HG02623 (cell line): Measurements from ENCODE around the gene KBTBD3.
"Not testable (repeated sequence)": the region's sequence is repeated elsewhere in the genome, so short reads cannot be mapped to it uniquely, and the experiment has no call there.

ENCODE experiments used
- ATAC-seq: cut with Tn5 transposase; IDR thresholded peaks from one replicate; pipeline ENCODE4 v1.9.1; 2021; ENCODE audit warnings: moderate library complexity; ENCODE audit not compliant: unreplicated experiment

KBTBD3 gene

DNA sequence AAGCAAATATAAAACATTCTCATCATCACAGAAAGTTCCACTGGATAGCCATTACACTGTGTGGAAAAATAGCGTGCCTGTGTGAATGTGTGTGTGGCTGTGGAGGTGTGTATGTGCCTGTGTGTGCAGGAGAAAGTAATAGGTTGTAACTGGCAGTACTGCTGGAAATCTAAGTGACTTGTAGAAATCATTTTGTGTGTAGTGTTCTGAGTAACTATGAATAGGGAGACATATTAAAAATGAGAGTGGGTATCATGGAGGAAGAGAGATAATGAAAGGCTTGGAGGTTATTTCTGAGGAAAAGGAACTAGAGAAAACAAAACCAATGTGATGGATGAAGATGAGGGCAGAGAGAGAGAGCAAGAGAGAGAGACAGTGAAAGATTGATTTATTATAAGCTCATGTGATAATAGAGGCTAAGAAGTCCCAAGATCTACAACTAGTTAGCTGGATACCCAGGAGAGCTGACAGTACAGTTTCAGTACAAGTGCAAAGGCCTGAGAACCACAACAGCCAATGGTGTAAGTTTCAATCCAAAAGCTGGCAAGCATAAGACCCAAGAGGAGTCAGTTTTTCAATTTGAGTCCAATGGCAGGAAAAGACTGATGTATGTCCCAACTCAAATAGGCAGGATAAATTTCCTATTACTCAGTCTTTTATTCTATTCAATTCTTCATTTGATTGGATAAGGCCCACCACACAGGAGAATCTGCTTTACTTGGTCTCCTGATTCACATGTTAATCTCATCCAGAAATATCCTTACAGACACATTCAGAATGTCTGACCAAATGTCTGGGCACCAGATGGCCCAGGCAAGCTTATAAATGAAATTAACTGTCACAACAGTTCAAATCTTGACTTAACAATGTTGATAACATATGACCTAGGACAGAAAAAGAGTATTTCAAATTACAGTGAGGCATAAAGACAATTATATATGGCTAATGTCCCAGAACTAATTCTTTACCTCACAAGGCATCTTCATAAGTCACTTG, 14.9 kb downstream of the KBTBD3 start:
- ATAC-seq, result no peak

DNA sequence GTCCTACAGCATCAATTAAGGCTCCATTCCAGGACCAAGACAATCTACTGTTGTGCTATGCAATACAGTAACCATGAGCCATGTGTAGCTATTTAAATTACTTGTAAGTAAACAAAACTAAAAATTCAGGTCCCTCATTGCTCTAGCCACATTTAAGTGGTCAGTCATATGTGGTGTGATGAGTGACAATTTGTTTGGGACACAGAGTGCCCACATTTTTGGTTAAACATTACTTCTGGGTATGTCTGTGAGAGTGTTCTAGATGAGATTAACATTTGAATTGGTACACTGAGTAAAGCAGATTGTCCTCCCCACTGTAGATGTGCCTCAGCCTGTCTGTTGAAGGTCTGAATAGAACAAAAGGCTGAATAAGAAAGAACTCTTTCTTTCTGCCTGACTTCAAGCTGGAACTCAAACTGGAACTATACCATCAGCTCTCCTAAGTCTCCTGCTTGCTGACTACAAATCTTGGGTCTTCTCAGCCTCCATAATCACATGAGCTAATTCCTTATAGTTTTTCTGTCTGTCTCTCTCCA, 15.8 kb downstream of the KBTBD3 start:
- ATAC-seq, result no peak

DNA sequence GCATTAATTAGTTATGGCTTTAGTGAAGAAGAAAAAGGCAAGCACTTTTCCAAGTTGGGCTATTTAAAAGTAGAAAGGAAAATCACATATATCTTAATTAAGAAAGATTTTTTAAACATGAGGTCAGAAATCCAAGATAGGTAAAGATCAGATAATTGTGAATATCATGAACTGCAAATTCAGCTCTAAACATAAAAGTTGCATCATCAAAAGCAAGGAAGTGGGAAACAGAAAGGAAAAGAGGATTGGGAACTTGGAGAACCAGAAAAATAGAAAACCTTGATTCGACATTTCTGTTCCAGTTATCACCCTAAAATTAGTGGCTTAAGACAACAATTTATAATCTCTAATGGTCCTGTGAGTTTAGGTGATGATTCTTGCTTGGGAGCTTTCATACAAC, 17.5 kb downstream of the KBTBD3 start:
- no peak for ATAC-seq

DNA sequence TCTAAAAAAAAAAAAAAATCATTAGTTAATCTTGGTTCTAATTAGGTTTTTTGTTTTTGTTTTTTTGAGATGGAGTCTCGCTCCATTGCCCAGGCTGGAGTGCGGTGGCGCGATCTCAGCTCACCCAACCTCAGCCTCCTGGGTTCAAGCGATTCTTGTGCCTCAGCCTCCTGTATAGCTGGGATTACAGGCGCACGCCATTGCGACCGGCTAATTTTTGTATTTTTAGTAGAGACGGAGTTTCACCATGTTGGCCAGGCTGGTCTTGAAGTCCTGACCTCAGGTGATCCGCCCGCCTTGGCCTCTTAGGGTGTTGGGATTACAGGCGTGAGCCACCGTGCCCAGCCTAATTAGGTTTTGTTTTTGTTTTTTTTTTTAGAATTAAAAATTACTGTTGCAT, 18.8 kb downstream of the KBTBD3 start:
- ATAC-seq, result not testable (repeated sequence)

DNA sequence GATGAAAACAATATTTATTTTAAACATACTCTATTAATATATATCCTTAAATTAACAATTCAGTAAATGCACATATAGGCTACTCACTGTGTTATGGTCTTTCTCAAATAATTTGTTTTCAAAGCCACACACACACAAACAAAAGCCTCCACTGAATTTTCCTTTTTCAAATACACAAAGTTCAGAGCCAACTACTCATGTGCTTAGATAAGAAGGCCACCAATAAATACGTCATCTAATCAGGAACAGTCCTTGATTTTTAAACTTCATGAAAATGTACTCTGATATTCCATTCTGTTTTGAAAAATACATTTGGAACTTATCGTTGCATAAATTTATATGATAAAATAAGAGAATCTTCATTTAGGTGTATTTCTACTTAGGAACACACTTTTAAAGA, 26.0 kb downstream of the KBTBD3 start:
- ATAC-seq, result no peak

DNA sequence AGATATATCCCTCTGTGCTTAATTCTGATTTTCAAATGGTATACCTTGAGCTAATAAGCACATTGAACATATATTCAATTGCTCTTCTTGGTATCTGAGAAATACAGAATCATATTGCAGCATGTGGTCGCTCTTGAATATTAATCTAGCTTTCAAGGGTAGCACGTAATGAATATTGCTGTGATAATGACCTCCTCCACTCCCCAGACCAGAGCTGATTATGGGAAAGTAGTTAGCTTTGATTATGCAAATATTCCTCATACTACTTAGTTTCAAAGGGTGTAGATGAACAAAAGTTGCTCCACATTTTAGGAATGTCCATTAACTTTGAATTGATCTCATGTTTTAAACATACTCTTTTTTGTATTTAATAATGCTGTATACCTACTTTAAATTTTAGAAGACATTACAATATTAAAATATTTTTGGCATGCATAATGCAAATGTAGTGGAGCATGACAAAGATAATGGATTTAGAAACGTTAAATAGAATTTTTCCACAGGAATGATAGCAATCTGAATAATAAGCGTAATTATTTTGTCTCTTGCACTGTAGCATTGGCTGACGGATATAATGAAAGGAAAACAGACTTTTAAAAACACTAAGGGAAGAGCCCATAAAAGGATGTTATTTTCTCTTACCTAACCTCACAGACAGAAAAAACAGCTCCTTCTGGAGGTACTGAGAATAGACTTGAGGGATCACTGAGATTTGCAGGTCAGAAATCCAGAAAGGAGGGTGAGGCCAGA, 27.2 kb downstream of the KBTBD3 start:
- ATAC-seq, result no peak

DNA sequence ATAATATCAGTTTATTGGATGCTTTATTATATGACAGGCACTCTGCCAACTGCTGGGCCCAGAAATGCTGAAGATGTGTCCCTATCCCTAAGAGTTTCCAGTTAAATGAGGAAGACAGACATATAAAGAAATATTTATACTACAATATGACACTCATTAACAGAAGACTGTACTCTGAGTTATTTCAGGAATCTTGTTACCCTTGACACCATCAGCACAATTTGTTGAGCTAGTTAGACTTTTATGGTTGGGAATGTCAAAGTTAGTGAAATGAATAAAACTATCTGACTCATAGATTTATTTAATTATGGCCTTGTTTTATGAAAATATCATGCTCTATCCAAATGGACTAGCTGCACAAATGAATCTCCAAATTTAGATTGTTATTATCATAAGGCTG, 29.5 kb downstream of the KBTBD3 start:
- ATAC-seq, result no peak

DNA sequence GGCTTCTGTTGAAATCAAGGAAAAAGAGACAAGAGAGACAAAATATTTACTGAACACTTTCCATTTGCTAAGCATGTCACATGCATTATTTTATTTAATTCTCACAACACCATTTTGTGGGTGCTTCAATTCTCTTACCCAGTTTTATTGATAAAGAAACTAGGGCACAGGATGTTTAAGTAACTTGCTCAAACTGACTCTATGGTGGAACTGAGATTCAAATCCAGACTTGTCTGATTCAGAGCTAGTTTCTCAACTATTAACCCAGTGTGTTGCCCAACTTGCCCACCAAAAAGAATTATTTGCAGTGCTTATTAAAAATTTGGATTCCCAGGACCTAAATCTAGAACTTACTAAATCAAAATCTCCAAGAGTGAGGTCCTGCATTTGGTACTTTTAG, 33.6 kb downstream of the KBTBD3 start:
- ATAC-seq, result no peak

DNA sequence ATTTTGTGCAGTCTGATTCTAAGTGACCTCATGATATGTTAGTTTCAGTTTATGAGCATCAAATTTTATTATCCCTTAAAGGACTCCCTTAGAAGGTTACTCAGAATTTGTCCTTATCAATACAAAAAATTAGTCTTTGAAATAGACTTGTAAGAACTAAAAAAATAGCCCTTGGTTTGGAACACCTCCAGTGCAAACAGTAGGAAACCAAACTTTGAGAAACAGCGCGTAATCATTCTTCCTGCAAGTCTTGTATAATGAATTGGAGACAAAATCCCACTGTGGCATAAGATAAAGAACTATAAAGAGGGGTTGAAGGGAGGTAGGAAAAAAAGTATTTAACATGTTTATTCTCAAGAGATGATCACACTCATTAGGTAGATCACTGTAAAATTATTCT, 44.3 kb downstream of the KBTBD3 start:
- no peak for ATAC-seq

DNA sequence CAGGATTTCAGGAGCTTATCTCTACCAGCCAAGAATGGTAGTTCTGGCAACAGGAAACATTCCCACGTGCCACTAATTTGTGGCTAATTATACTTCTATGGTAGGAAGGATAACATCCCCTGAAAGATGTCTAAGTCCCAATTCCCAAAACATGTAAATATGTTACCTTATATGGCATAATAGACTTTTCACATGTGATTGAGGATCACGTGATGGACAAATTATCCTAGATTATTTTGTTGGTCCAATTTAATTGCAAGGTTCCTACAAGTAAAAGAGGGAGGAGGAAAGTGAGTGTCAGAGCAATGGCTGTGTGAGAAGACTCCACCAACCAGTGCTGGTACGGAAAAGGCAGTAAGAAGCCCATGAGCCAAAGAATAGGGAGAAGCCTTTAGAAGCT, 45.2 kb downstream of the KBTBD3 start:
- no peak for ATAC-seq

DNA sequence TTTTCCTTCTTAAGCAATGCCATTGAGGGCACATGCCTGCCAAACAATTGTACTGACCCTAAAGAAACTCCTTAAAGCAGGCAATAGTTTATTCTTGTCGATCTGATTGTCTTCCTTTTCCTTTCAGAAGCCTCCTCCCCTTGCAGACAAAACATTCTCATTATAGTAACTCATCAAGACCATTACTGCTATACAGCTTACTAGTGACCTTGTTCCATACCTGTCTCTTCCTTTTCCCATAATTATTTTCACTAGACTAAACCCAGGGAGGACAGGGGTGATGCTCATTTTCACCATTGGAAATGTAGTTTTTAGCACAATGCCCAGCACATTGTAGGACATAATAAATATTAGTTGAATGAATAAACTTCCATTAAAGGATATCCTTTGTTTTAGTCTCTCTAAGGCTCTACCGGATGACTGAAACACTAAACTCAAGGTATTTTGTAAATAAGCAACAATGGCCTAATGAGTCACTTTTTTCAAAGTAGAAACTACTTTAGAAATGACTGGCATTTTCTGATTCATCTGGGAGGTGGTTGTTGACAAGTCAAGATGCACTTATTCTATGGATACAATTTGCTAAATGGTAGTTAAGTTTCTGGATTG, 45.8 kb downstream of the KBTBD3 start:
- ATAC-seq, result no peak

DNA sequence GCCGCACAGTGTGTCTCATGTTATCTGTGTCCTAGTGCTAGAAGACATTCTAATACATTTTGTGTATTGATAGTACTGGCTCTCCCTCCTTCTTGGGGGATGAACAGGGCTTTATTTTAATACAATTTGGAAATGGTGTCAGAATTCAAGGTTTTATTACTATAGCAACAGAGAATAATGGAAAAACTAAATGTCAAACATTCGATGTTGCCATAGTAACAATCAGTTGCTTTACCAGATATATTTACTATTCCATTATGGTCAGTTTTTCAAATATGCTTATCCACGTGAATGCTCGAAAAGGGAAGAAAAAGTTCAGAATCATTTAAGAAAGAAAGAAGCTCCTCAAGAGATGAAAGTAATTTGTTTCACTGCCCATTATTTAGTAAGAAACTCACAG, 46.5 kb downstream of the KBTBD3 start:
- ATAC-seq, result no peak

DNA sequence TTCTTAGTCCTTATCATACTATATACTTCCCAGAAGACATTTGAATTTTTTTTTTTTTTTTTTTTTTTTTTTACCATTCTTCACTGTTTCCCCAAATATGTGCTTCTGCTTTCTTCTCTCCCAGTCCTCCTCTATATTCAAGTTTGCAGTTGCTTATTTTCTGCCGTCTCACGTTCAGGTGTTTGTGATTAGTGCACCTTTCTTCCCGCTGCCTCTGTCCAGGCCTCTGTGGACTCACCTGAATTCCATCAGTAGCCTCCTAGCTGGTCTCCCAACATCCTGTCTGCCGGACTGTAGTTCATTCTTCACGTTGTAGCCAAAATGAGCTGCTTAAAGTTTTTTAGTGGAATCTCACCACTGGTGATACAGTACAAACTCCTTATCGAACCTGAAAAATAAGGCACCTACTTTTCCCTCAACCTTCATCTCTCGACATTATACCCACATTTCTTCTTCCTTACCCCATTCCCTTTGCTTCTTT, 54.3 kb downstream of the KBTBD3 start:
- no peak for ATAC-seq

DNA sequence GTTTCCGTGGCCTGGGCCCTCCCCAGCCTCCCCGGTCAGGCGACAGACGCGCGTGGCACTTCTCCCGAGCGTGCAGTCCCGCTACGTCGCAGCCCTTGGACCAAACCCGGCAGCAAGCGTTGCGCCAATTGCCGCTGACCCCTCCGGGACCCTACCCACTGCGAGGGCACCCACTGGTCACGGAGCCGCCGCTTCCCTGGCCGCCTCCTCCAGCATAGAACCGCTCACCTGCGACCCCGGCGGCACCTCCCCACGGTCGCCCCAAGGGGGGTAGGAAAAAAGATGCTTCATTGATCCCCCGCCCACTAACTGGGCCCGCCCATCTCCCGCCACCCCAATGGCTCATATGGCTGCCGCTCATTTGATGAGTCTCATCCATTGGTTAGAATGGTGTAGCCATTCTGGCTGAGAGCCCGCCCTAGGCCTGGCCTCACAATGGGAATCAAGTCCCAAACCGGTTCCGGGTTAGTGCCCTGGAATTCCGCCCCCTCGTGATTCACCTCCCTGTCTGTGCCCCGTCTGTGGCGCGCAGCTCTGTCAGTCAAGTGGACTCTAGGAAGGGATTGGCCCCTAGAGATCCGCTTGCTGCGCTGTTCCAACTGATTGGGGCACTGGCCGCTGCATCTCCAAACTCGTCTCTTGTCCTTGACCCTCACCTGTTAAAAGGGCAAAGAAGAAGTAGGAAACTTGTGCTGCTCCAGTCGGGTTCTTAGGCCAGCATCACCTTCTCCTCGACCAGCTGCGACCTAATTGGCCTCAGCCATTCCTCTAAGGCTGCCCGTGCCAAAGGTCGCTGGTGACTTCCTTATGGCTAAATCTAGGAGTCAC, 55.0 kb downstream of the KBTBD3 start, which contains the start of gene MSANTD4:
Gene MSANTD4 (minus strand): TSS at position 274 of the 828 bp plus-strand sequence. CDS start 11,323 bp downstream, outside the sequence.
- ATAC-seq, result peak; percentile 96

DNA sequence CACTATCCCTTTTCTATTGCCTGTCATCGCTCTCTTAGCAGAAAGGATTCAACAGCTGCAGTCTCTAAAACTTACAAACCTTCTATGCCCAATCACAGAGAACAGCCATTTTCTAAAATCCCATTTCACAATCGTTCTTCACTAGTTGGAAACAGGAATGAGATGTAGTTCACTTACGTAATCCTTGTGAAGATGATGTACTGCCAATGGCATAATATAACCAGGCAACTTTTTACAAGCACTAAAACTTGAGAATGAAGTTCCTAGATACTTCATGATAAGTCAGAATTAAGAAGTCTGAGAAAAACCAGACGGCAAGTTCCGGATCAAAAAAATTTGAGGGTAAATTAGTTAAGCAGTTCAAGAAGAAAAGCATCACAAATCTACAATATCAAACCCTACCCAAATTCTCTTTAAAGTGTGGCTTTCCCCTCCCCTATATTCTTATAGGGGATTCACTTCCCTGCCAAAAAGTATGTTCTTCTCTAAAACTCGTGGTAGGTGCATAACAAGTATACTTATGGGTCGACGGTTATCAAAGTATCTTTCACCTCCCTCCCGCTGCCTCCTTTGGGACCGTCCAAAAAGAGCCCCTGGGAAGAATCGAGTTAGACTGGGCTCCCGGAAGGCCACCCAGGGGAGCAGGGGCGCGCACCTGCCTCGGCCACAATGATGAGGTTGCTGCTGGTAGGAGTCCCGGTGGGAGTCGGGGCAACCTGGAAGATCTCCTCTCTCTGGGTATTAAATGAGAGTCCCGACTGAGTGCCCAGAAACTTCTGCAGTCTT, 55.8 kb downstream of the KBTBD3 start:
- ATAC-seq, result peak; percentile 3

DNA sequence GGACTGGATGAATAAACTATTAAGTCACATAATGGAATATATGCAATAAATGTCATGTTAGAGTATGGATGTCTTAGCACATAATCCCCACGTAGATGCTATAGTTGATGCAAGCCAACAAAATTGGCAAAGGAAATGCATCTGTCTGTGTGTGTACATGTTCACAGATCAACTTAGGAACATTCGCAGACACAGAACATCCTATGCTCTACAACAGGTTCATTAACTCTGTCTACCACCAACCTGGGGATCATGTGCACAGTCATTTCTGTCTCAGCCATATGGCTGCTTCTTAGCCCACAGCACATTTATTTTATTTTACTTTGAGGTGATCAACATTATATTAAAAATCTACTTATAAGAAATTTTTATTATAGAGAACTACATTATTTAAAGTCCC, 60.1 kb downstream of the KBTBD3 start:
- ATAC-seq, result no peak

DNA sequence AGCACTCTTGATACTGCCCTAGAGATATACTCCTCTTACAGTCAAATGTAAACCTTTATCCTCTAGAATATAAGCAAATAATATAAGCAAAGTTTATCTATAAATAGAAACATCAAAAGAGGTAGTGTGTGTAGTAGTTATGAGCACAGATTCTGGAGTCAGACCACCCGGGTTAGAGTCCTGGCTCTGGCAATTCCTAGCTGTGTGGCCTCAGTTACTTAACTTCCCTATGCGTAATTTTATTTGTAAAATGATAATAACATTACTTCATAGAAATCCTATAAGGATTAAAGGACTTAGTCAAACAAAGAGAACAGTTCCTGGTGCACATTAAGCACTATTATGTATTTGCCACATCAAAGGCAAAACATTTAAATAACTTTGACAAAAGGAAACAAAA, 62.1 kb downstream of the KBTBD3 start:
- ATAC-seq, result no peak

DNA sequence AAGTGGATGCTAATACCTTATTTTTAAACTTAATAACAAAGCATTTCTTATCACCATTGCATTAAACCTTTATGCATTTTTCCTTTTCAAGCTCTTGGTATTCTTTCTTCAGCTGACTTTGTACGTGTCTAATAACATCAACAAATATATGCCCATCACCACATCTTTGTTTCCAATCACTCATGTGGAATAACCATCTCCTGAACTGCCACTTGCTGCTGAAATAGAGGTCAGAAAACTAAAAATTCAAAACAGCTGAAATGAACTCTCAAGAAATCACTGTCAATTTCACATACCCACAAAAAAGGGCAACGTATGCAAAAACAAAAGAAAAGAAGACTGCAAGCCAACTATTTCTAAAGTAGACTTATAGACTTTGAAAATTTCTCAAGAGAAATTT, 62.5 kb downstream of the KBTBD3 start:
- no peak for ATAC-seq

DNA sequence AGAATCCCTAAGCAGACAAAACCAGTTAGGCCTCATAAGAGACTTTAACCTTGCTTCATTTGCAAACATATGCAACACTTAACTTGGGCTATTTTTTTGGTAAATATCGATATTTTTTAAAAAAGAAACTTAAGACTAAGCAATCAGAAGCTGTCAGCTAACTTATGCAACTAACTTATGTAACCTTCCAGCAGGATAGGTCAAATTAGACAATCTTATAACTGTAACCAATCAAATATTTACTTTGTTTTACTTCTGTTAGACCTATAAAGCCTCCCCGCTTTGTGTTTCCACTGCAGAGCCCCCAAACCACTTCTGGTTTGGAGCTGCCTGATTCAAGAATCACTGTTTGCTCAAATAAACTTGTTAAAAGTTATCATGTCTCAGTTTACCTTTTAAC, 63.1 kb downstream of the KBTBD3 start:
- ATAC-seq, result no peak
